HG02623 (cell line): Measurements from ENCODE around the gene ARHGEF7.
A peak's percentile ranks its signal among the peaks of the same experiment; 100 is the strongest.

Experiments
- ATAC-seq: cut with Tn5 transposase; IDR thresholded peaks from one replicate; pipeline ENCODE4 v1.9.1; 2021; ENCODE audit warnings: moderate library complexity; ENCODE audit not compliant: unreplicated experiment

Gene ARHGEF7

DNA sequence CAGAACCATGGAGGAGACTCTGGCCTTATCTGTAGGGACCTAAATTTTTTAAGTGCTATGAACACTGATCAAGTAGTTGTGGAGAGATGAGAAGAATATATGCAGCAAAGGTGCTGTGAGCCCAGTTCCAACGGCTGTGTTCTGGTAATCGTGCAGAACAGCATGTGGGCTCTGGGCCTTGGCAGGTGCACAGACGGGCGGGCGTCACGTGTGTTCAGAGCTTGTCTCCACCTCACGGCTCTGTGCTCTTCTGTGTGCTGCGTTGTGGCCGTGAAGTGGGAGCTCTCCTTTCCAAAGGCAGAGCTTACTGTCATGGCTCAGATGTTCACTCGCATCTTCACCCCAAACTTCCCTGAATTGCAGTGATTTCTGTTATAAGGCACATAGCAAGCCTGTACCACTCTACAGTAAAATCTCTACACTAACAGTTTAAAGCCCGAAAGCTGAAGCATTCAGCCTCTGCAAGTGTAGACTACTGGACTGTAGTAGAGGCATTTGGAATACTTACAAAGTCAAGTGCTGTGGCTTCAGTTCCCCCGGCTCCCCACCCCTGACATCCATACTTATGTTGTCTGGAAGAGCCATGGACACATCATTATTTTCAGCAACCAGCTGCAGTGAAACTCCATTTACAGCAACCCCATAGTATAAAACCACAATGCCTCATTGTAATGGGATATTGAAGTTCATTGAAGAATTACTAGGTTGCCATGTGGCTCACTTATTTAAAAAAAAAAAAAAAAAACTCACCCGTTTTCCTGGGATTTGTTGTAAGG is 177.8 kb downstream of the ARHGEF7 start:
- no peak for ATAC-seq

DNA sequence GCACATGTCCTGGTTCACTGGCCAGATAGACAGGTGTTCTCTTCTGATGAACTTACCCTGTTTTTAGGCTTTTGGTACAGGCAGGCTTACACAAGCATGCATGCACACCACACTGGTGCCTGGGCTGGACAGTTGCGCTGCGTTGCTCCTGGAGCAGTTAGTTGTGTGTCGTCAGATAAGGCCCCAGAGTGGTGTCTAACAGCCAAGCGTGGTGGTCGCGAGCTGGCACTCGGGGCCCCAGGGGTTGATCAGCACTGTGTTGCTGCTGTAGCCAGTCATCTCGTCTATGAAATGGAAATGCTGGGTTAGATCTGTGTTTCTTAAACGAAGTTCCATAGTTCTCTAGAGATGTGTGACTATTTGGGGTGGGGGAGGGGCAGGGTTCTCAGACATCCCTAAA is 180.8 kb downstream of the ARHGEF7 start:
- ATAC-seq: no peak

DNA sequence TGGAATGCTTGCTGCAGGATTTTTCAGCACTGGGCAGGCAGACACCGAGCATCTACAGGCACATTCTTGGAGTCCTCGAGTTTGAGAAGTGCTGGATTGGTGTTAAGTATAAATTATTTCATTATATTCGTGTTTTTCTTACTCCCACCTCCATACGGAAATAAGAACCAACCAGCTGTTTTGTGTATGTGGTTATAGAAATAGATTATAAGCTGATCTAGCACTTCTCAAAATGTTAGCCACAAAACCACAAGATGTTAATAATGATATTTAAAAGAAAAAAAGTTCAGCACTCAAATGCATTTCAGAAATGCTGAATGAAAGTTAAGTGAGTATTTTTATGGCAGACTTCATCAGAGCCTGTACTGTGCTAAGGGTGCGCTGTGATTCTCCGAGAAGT is 181.3 kb downstream of the ARHGEF7 start:
- ATAC-seq: no peak

DNA sequence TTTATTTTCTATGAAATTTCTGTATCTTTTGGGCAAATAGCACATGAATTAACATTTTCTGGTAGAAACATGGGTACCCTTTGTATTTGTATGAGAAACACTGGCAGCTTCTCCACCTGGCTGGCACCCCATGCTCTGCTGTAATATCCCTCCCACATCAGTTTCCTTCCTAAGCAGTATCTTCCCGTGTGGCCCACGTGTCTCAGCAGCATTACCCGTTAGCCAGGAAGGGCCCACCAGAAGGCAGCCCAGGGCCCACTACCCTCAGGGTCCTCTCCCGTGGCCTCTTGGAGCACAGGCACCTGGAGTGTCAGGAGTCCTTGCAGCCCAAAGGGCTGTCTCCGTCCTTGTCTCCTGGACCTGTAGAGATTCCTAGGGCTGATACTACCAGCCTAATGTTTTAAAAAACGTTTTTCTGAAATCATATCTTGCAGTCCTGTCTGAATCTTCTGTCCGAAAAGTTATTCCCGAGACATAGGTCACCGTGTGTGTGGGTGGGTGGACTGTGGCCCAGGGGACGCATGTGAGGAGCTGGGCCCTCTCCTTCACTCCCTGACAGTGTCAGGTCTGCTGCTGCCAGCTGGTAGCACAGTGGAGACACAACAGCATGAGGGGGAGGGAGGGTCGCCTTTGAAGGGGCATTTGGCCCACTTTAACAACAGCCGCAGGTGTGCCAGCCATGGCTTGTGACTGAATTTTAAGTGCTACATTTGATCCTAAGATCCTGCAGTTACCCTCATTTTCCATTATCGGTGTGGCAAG is 183.3 kb downstream of the ARHGEF7 start:
- no peak for ATAC-seq

DNA sequence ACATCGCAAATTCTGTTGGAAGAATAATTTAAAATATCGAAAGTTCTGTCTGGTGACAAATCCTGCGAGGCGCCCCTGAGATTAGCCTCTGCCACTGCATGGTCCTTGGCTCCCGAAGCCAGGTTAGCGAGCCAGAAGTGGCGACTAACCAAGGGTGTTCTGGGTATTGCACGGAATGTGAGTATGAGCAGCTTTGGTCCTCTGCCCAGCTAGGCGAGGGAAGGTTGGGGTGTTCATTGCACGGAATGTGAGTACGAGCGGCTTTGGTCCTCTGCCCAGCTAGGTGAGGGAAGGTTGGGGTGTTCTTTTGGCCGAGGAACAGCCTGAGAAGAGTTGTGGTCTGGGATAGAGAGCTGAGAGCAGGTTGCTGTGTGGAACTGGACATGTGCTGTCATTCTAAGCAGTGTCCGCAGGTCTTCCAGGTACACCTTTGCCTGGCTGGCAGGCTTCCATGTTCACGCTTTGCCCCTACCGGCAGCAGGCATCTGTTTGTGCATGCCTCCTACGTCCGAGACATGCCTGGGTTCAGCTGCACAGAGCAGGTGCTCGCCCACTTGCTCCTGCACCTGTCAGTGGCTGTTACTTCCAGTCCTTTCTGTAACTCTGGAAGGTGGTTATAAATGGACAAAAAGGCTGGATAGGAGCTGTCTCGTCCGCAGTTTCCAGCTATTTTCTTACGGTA is 187.1 kb downstream of the ARHGEF7 start:
- no peak for ATAC-seq

DNA sequence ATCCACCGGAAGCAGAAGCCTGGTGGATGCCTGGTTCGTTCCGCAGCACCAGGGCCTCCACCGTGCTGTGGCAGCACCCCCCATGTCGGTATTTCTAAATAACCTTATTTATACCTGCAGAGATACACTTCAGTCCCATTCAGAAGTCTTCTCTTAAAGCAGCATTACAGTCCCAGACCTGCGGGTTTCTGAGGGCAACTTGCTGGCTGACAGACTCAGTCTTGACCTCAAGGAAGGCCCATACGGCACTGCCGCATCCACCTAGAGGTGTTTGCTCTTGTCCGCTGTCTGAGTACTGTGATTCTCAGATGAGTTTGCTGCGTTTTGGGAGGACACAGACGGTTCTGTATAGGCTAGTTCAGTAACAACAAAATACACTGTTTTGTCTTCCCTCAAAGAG is 188.4 kb downstream of the ARHGEF7 start:
- ATAC-seq: peak; percentile 5

DNA sequence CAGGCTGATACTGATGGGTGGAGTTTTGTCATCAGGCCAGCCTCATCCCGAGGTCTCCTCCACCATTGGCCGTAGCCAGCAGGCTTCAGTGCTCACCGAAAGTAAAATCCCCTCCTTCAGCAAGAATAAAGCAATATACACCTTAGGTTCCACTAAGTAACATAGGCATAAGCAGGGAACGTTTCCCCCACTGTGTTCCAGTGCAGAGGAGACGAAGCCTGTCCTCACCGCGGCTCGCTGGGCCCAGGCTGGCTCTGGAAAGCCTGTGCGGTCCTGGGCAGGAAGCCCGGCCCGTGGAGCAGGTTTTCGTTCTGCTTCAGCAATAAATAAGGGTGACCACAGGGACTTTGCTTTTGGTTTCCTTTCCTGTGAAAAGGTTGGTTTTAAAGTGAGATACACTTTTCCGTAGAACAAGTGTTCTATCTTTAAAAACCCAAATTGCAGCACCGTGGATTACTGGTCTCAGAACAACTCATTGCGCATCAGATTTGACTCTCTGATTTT is 189.0 kb downstream of the ARHGEF7 start:
- peak; percentile 91 for ATAC-seq

DNA sequence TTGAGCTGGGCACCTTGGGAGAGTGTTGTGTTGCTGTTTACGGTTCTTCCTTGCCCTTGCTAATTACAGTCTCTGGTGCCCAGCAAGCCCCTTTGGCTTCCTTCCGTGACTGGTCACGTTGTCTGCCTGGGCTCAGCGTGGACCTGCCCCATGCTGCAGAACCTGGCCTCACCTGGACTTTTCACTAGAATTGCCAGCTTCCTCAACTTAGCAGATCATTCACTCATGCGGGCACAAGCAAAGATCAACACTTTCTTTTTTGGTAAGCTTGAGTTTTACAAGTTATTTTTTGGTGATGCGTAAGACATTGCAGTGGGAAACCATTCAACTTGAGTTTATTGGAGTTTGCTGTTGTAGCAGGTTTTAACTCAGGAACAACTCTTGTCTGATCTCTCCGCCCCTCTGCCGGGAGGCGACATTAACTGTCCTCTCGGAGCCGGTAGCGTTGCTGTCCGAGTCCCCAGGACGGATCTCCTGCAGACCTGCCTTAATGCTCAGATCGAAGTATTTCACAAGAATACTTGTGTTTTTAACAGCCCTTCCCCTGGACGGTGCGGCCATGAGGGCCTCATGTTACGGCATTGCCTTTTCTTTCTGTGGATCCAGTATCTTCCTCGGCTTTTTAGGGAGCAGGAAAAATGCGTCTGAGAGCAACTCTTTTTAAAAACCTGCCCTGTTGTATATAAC is 189.6 kb downstream of the ARHGEF7 start:
- ATAC-seq: no peak

DNA sequence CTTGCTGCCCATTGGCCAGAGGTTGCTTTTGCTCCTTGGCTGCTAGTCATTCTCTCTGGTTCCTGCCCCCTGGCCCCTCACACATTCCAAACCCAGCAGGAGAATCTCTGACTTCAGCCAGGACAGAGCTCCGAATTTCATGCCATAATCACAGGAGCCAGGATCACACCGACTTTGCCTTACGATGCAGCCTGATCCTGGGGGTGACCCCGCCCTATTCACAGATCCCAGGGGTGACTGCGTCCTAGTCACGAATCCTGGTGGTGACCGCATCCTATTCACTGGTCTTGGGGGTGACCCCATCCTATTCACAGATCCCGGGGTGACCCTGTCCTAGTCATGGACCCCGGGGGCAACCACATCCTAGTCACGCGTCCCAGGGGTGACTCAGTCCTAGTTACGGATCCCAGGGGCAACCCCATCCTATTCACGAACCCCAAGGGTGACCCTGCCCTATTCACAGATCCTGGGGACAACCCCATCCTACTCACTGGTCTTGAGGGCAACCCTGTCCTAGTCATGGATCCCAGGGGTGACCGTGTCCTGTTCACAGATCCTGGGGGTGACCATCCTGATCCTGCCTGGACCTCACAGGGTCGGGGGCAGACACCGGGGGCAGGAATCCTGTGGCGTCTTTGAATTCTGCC is 198.0 kb downstream of the ARHGEF7 start:
- no peak for ATAC-seq

DNA sequence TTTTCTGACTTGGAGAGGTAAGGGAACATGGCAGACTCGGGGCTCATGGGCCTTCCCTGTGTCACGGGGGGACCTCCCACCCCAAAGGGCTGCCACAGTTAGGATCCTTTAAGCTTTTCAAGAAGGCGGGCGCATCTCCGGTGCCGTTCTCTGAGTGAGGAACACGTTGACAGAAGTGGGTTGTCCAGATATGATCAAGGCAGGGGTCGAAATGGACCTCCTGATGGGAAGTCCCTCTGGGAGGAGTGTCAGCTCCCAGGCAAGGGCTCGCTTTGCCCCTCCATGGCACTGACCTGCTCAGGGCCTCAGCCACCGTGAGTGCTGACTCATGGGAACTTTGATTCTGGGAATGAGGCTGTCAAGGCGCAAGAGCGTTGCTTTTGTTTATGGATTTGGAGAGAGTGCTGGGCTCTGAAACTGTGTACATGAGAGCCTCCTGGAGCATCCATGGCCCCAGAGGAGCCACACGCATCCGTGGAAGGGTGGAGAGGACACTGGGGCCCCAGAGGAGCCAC is 198.9 kb downstream of the ARHGEF7 start:
- no peak for ATAC-seq

DNA sequence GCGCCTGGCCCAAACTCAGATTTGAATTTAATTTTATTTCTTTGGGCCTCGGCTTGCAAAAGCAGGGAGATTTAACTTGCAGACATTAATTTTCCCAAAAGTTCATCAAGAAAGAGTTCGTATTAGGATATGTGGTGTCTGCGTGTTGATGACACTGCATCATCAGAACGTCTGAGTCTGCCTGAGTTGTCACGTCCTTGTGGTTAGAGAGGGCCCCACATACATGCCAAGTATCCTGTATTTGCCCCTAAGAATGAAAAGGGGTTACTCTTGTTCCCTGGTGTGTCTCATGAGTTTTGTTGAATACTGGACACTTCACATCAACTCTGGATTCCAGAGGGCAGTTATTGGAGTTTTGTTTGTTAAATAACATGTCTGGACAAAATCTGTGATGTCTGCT is 199.7 kb downstream of the ARHGEF7 start:
- no peak for ATAC-seq

DNA sequence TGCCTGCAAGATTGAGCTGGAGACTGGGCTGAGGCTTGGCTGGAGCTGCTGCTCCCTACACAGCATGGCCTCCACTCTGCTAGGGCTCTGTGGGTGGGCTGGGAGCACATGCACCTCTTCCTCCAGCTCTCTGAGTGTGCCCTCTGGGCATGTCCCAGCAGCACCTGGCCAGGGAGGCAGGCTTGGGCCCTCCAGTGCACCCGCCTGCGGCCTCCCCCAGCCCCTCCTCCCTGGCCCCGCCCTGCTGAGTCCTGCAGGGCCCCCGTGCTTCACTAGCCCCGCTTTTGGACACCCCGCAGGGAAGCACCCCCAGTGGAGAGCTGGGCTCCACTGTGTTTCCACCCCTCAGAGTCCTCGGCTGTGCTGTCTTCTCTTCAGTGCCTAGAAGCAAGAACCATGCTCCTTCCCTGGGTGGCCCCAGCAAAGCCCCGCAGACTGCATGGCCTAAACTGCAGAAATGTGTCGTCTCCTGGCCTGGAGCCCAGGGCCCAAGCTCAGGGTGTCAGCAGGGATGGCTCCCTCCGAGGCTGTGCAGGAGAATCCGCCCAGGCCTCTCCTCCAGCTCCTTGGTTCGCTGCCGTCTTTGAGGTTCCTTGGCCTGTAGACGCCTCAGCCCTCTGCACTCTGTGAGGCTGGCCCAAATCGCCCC is 200.4 kb downstream of the ARHGEF7 start:
- no peak for ATAC-seq

DNA sequence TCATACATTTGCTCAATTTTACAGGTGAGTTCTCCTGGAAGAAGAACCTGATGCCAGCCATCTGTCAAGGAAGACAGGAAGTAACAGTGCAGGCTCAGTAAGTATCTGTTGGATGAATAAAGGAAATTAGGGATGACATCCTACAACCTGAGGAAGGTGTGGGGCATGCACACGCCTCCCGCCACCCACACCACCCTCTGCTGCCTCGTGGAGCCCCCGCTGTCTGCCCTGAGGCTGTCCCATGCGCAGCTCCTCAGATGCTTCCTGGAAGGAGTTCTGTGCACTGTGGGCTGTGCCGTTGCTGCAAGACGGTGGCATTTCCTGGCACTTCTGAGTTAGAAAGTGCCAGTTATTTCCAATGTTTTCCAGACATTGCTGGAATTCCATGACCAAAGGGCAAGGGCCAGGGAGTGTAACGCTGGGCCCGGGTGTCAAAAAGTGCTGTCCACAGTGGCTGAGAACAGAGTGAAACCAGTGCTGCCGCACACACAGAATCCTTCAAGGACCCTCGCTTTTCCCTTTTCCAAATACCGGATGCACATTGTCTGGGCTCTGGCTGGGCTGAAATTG is 201.1 kb downstream of the ARHGEF7 start:
- ATAC-seq: no peak

DNA sequence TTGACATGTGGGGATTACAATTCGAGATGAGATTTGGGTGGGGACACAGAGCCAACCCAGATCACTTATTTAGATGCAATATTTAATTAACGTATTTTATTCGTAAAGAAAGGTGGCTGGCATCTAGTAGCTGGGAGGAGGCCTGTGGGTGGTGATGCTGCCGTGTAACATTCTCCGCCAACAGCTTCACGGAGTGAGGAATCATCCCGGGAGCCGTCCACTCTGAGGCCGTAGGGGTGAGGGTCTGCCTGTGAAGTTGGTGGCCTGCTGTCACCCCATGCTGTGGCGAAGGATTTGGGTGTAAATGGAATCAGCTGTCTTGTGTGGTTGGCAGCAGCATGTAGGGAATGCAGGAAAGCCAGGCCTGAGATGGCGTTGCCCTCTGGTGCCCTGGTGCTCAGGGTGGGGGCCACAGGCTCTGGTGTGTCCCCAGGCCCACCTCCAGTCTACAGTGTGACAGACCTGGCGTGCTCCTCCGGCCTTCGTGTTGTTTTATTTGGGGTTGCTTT is 202.0 kb downstream of the ARHGEF7 start:
- no peak for ATAC-seq

DNA sequence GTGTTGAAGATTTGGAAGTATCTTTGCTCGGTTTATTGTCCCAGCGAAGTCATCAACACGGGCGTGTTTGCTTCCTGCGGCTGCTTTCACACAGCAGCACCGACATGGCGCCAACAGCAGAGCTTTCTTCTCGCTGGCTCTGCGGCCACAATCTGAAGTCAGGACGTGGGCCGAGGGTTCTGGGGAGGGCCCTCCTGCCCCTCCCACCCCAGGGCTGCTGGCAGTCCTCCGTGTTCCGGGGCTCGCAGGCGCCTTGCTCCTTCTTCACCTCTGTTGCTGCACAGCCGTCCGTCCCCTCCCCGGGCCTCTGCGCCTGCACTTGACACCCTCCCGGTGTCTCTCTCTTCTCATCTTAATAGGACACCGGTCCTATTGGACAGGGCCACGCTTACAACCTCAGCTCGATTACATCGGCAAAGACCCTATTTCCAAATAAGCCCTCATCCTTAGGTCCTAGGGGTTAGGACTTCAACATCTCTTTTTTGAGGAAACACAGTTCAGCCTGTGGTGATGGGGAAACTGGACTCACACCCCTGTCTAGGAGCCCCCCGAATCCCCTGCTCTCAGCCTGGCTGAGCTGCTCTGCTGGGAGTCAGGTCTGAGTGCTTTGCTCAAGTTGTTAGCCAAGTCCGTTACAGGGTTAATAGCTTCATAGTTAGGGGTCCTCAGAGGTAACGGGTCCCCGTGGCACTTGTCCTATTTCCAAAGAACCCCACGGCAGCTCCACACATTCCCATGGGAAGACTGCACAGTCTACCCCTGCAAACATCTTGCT is 202.6 kb downstream of the ARHGEF7 start:
- ATAC-seq: no peak

DNA sequence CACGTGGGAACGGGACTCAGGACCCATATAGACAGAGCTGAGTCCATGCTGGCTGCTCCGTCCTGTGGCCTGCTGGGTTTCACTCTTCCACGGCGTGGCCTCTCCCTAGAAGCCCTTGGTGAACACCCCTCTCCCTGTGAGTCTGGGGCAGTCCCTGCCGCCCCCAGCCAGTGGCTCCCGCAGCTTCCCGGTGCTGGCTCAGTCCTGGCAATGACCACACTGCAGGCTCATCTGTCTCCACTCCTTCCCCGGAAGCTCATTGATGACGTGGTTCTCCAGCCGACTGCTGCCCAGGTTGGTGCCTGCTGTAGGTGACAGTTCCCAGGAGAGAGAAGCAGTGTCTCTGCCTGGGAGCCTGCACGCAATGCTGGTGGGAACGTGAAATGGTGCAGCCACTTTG is 203.3 kb downstream of the ARHGEF7 start:
- ATAC-seq: no peak

DNA sequence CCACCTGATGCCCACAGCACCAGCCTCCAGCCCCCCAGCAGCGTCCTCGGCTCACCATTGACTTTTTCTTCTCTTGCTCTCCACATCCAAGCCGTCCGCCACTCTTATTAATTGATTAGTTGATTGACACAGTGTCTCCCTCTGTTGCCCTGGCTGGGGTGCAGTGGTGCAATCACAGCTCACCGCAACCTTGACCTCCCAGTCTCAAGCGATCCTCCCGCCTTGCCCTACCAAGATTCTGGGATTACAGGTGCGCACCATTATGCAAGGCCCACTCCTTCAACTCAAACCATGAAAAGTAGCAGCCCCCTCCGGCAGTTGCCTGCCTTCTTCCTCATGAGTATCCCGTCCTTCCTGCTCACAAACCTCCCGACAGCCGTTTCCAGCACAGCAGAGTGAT is 204.4 kb downstream of the ARHGEF7 start:
- no peak for ATAC-seq
